H9 (cell line): ENCODE results near the gene NR3C2. TPM values are rescaled to one million over a fixed set of nuclear protein-coding genes. Genes with fewer than 3 reads are reported as not detected.

Experiments used
- DNase-seq: peaks from one replicate; pipeline ENCODE4 v3.0.0-alpha.2; 2017
- H2AFZ ChIP-seq: one replicate; pipeline ENCODE4 v1.6.1; 2013; ENCODE audit warnings: mild to moderate bottlenecking, low read length, control low read depth, moderate library complexity
- H2AK5ac ChIP-seq: 2 replicates; pipeline ENCODE4 v1.6.1; 2013; ENCODE audit warnings: low read length, control low read depth, mixed read lengths; ENCODE audit not compliant: insufficient read length
- H2BK120ac ChIP-seq: one replicate; pipeline ENCODE4 v1.6.1; 2013; ENCODE audit warnings: low read depth, mild to moderate bottlenecking, low read length, control low read depth, inconsistent platforms; ENCODE audit not compliant: poor library complexity, severe bottlenecking
- H2BK12ac ChIP-seq: 2 replicates; pipeline ENCODE4 v1.6.1; 2013; ENCODE audit warnings: low read length, control low read depth, mixed read lengths, low read depth; ENCODE audit not compliant: insufficient read length
- H2BK15ac ChIP-seq: 2 replicates; pipeline ENCODE4 v1.6.1; 2013; ENCODE audit warnings: low read depth, low read length, control low read depth
- H2BK20ac ChIP-seq: one replicate; pipeline ENCODE4 v1.6.1; 2013; ENCODE audit warnings: low read depth, mild to moderate bottlenecking, low read length, control low read depth, inconsistent platforms; ENCODE audit not compliant: poor library complexity, severe bottlenecking
- H2BK5ac ChIP-seq: 2 replicates; pipeline ENCODE4 v1.6.1; 2013; ENCODE audit warnings: low read length, control low read depth, mixed read lengths; ENCODE audit not compliant: insufficient read length
- H3K14ac ChIP-seq: 2 replicates; pipeline ENCODE4 v1.6.1; 2013; ENCODE audit warnings: low read length, control low read depth; ENCODE audit not compliant: insufficient read depth
- H3K18ac ChIP-seq: 2 replicates; pipeline ENCODE4 v1.6.1; 2013; ENCODE audit warnings: low read depth, mild to moderate bottlenecking, mixed read lengths, low read length, control low read depth; ENCODE audit not compliant: insufficient read length
- H3K23ac ChIP-seq: 2 replicates; pipeline ENCODE4 v1.6.1; 2013; ENCODE audit warnings: low read length, control low read depth, mixed read lengths, low read depth; ENCODE audit not compliant: insufficient read length
- H3K23me2 ChIP-seq: 2 replicates; pipeline ENCODE4 v1.6.1; 2013; ENCODE audit warnings: low read depth, mild to moderate bottlenecking, mixed read lengths, low read length, control low read depth; ENCODE audit not compliant: insufficient read length, poor library complexity, severe bottlenecking
- H3K27ac ChIP-seq: 2 replicates; pipeline ENCODE4 v1.5.1; 2013; ENCODE audit warnings: low read length, control low read depth, mixed read lengths, low read depth; ENCODE audit not compliant: insufficient read length
- H3K27me3 ChIP-seq: 2 replicates; pipeline ENCODE4 v1.6.1; 2013; ENCODE audit warnings: low read length, control low read depth, inconsistent platforms; ENCODE audit not compliant: insufficient read depth
- H3K4ac ChIP-seq: 2 replicates; pipeline ENCODE4 v1.6.1; 2013; ENCODE audit warnings: low read depth, mild to moderate bottlenecking, control low read depth, inconsistent platforms, low read length, moderate library complexity
- H3K4me1 ChIP-seq: 2 replicates; pipeline ENCODE4 v1.6.1; 2013; ENCODE audit warnings: low read length, control low read depth, inconsistent platforms; ENCODE audit not compliant: insufficient read depth
- H3K4me2 ChIP-seq: 2 replicates; pipeline ENCODE4 v1.6.1; 2013; ENCODE audit warnings: low read length, control low read depth, mixed read lengths; ENCODE audit not compliant: insufficient read length, insufficient read depth
- H3K56ac ChIP-seq: 2 replicates; pipeline ENCODE4 v1.6.1; 2013; ENCODE audit warnings: low read depth, mild to moderate bottlenecking, mixed read lengths, low read length, control low read depth; ENCODE audit not compliant: insufficient read length
- H3K79me1 ChIP-seq: 2 replicates; pipeline ENCODE4 v1.6.1; 2013; ENCODE audit warnings: low read depth, mild to moderate bottlenecking, moderate library complexity, low read length, control low read depth, inconsistent platforms; ENCODE audit not compliant: insufficient read depth, poor library complexity, severe bottlenecking
- H3K79me2 ChIP-seq: 2 replicates; pipeline ENCODE4 v1.6.1; 2013; ENCODE audit warnings: low read length, control low read depth, inconsistent platforms; ENCODE audit not compliant: insufficient read depth
- H3K9ac ChIP-seq: 2 replicates; pipeline ENCODE4 v1.6.1; 2013; ENCODE audit warnings: low read length, control low read depth, mixed read lengths; ENCODE audit not compliant: insufficient read length; ENCODE audit errors: extremely low read depth
- H3K9me3 ChIP-seq: one replicate; pipeline ENCODE4 v1.6.1; 2013; ENCODE audit warnings: low read depth, low read length, inconsistent platforms; ENCODE audit not compliant: control insufficient read depth
- H3T11ph ChIP-seq: one replicate; pipeline ENCODE4 v1.6.1; 2013; ENCODE audit warnings: mild to moderate bottlenecking, low read length, control low read depth, inconsistent platforms
- H4K20me1 ChIP-seq: one replicate; pipeline ENCODE4 v1.6.1; 2013; ENCODE audit not compliant: control insufficient read depth, insufficient read length, insufficient read depth
- H4K5ac ChIP-seq: 2 replicates; pipeline ENCODE4 v1.6.1; 2013; ENCODE audit warnings: low read depth, mild to moderate bottlenecking, mixed read lengths, low read length, control low read depth; ENCODE audit not compliant: insufficient read length
- H4K8ac ChIP-seq: replicated peaks from 2 replicates; pipeline ENCODE4 v1.6.1; 2013; ENCODE audit warnings: low read length, control low read depth, mixed read lengths, low read depth; ENCODE audit not compliant: insufficient read length
- H4K91ac ChIP-seq: 2 replicates; pipeline ENCODE4 v1.6.1; 2013; ENCODE audit warnings: low read depth, mild to moderate bottlenecking, moderate library complexity, mixed read lengths, low read length, control low read depth; ENCODE audit not compliant: insufficient read length
- H3K27ac Mint-ChIP-seq, 3 experiments: 2 replicates in 2 of 3; 3 replicates in 1 of 3; pipeline ENCODE4 v1.8.0; 2020 to 2021; ENCODE audit warnings: mixed read lengths in 3 of 3, mild to moderate bottlenecking in 1 of 3, moderate library complexity in 1 of 3
- H3K27me3 Mint-ChIP-seq: 2 replicates; pipeline ENCODE4 v1.8.0; 2021; ENCODE audit warnings: low read depth, mild to moderate bottlenecking, moderate library complexity, mixed read lengths
- H3K36me3 Mint-ChIP-seq, 3 experiments: 2 replicates in 2 of 3; 3 replicates in 1 of 3; pipeline ENCODE4 v1.8.0; 2020 to 2021; ENCODE audit warnings: low read depth in 3 of 3, mixed read lengths in 3 of 3; ENCODE audit not compliant: insufficient read depth in 1 of 3
- H3K4me1 Mint-ChIP-seq, 2 experiments: 2 replicates each; pipeline ENCODE4 v1.8.0; 2020; ENCODE audit warnings: mixed read lengths in 2 of 2
- H3K4me3 Mint-ChIP-seq, 2 experiments: 2 replicates in 1 of 2; 3 replicates in 1 of 2; pipeline ENCODE4 v1.8.0; 2020 to 2021; ENCODE audit warnings: mild to moderate bottlenecking in 2 of 2, mixed read lengths in 2 of 2, moderate library complexity in 1 of 2
- H3K9me3 Mint-ChIP-seq, 2 experiments: 2 replicates in 1 of 2; 3 replicates in 1 of 2; pipeline ENCODE4 v1.8.0; 2020; ENCODE audit warnings: mild to moderate bottlenecking in 2 of 2, mixed read lengths in 2 of 2, moderate library complexity in 1 of 2
- CTCF ChIP-seq: fragments of 200-600 bp; sonication (generic); conservative IDR thresholded peaks from 3 replicates; pipeline ENCODE4 v1.8.0; 2021; ENCODE audit warnings: antibody characterized with exemption, mild to moderate bottlenecking
- WGBS: extraction: QIAGEN DNeasy Blood & Tissue Kit; methylation state at CpG from one replicate; pipeline ENCODE4 v1.1.7; 2013; ENCODE audit warnings: missing lambda C conversion rate, low lambda C conversion rate, mixed read lengths; ENCODE audit not compliant: insufficient read length; ENCODE audit errors: extremely low coverage; 5-methylcytosine and 5-hydroxymethylcytosine counted together
- total RNA-seq: library from RNA; stranded (reverse); gene quantifications from 2 replicates; pipeline ENCODE4 v1.2.1, GENCODE V29; 2021

NR3C2 gene
- total RNA-seq, 1 experiment from 2014 or later, result 1.4 TPM

- no peak overlapping the region for H3K4ac ChIP-seq
- Mint-ChIP-seq H3K4me1 (no peaks in the 10 kb centered on the region), H3K27ac (no peak overlapping the region), H3K27me3 (no peaks in the 10 kb centered on the region), H3K4me3 (no peak overlapping the region), H3K36me3 (peaks cover 8 to 10% (median 9%) of the 10 kb centered on the region in 3 experiments), H3K9me3 (peaks cover 7 to 28% of the 10 kb centered on the region in 2 experiments)
- no peak overlapping the region for H2AK5ac ChIP-seq
- no CpG with 5 or more reads among the region's 3 CpGs for WGBS
- H3K23me2 ChIP-seq, result no peaks in the 10 kb centered on the region
- H2BK12ac ChIP-seq, result no peak overlapping the region
- H3K27me3 ChIP-seq, result no peaks in the 10 kb centered on the region
- H2BK15ac ChIP-seq, result no peak overlapping the region
- no peak overlapping the region for H3K27ac ChIP-seq
- no peak overlapping the region for H4K5ac ChIP-seq
- no peak overlapping the region for H2BK120ac ChIP-seq
- H2BK20ac ChIP-seq, result no peak overlapping the region
- no peaks in the 10 kb centered on the region for H3K4me1 ChIP-seq
- no peak for TF ChIP-seq CTCF
- no peak overlapping the region for H3K4me2 ChIP-seq
- H3K79me1 ChIP-seq, result no peaks in the 10 kb centered on the region
- H2AFZ ChIP-seq, result no peak overlapping the region
- no peak overlapping the region for H3T11ph ChIP-seq
- no peak overlapping the region for H4K8ac ChIP-seq
- no peaks in the 10 kb centered on the region for H3K9me3 ChIP-seq
- H3K14ac ChIP-seq, result no peak overlapping the region
- H2BK5ac ChIP-seq, result no peak overlapping the region
- no peaks in the 10 kb centered on the region for H3K79me2 ChIP-seq
- no peak overlapping the region for H4K91ac ChIP-seq
- DNase-seq, result no peak
- no peak overlapping the region for H3K9ac ChIP-seq
- no peak overlapping the region for H3K56ac ChIP-seq
- H3K23ac ChIP-seq, result no peak overlapping the region
- no peak overlapping the region for H3K18ac ChIP-seq
- H4K20me1 ChIP-seq, result no peaks in the 10 kb centered on the region
These were observed 136.5 kb downstream of the NR3C2 start for GRCh38 chr4:148305751-148306150.
